Hepatocyte (in vitro differentiated cells): ENCODE results near the gene SAP30BP. TPM values are rescaled to one million over a fixed set of nuclear protein-coding genes. Genes with fewer than 3 reads are reported as not detected.

Source experiments
- DNase-seq: peaks from one replicate; pipeline ENCODE4 v3.0.0-alpha.2; 2016; ENCODE audit warnings: low spot score
- H2AFZ ChIP-seq: fragments of 200-600 bp; sonication (generic); 2 replicates; pipeline ENCODE4 v1.6.0; 2016; ENCODE audit warnings: antibody characterized with exemption, mild to moderate bottlenecking
- H3K27ac ChIP-seq: fragments of 200-600 bp; sonication (generic); 2 replicates; pipeline ENCODE4 v1.5.1; 2016; ENCODE audit warnings: mild to moderate bottlenecking
- H3K27me3 ChIP-seq: fragments of 200-600 bp; sonication (generic); 2 replicates; pipeline ENCODE4 v1.6.1; 2016
- H3K36me3 ChIP-seq: fragments of 200-600 bp; sonication (generic); replicated peaks from 2 replicates; pipeline ENCODE4 v1.5.1; 2016; ENCODE audit warnings: low read depth; ENCODE audit not compliant: insufficient read depth
- H3K4me1 ChIP-seq: fragments of 200-600 bp; sonication (generic); 2 replicates; pipeline ENCODE4 v1.5.1; 2016; ENCODE audit warnings: mild to moderate bottlenecking, moderate library complexity; ENCODE audit not compliant: insufficient read depth
- H3K4me2 ChIP-seq: fragments of 200-600 bp; sonication (generic); 2 replicates; pipeline ENCODE4 v1.6.0; 2016
- H3K4me3 ChIP-seq: fragments of 200-600 bp; sonication (generic); 2 replicates; pipeline ENCODE4 v1.5.1; 2016; ENCODE audit warnings: mild to moderate bottlenecking
- H3K79me2 ChIP-seq: fragments of 200-600 bp; sonication (generic); 2 replicates; pipeline ENCODE4 v1.6.0; 2017; ENCODE audit warnings: mild to moderate bottlenecking
- H3K9me2 ChIP-seq: fragments of 200-600 bp; sonication (generic); replicated peaks from 2 replicates; pipeline ENCODE4 v1.6.0; 2017; ENCODE audit warnings: mild to moderate bottlenecking; ENCODE audit not compliant: insufficient read depth
- H3K9me3 ChIP-seq: fragments of 200-600 bp; sonication (generic); 2 replicates; pipeline ENCODE4 v1.5.1; 2016; ENCODE audit warnings: low read depth, mild to moderate bottlenecking
- H4K20me1 ChIP-seq: fragments of 200-600 bp; sonication (generic); 2 replicates; pipeline ENCODE4 v1.6.0; 2016; ENCODE audit warnings: mild to moderate bottlenecking; ENCODE audit not compliant: insufficient read depth, poor library complexity, severe bottlenecking
- EZH2 ChIP-seq: fragments of 200-600 bp; sonication (generic); IDR thresholded peaks from 2 replicates; pipeline ENCODE4 v1.6.1; 2016; ENCODE audit warnings: antibody characterized with exemption, mild to moderate bottlenecking, borderline replicate concordance
- EZH2phosphoT487 ChIP-seq: fragments of 200-600 bp; sonication (generic); IDR thresholded peaks from one replicate; pipeline ENCODE4 v1.6.1; 2018; ENCODE audit warnings: antibody characterized with exemption, mild to moderate bottlenecking, low read depth, moderate library complexity; ENCODE audit not compliant: unreplicated experiment, severe bottlenecking
- WGBS: methylation state at CpG from one replicate; pipeline ENCODE4 v1.1.6; 2016; ENCODE audit warnings: low lambda C conversion rate; ENCODE audit errors: missing lambda C conversion rate; 5-methylcytosine and 5-hydroxymethylcytosine counted together
- polyA plus RNA-seq: library from polyadenylated mRNA; unstranded; fragments of >200 nt; fragmentation: Nextera tagmentation; extraction: Ambion mirVana; gene quantifications from 2 replicates; pipeline ENCODE4 v1.2.1, GENCODE V29; 2016
- total RNA-seq: library from RNA; depleted of rRNA; stranded (reverse); fragments of >200 nt; gene quantifications from 2 replicates; pipeline ENCODE4 v1.2.3, GENCODE V29; 2014
- TF ChIP-seq, protein P1 (sequence below): fragments of 200-600 bp; sonication (generic); IDR thresholded peaks from 2 replicates; pipeline ENCODE4 v1.5.1; 2016; ENCODE audit warnings: antibody characterized with exemption, mild to moderate bottlenecking; ENCODE audit not compliant: poor library complexity

Gene SAP30BP
- total and polyA plus RNA-seq, 2 experiments from 2014 or later: 67.5 to 89.9 TPM

DNA sequence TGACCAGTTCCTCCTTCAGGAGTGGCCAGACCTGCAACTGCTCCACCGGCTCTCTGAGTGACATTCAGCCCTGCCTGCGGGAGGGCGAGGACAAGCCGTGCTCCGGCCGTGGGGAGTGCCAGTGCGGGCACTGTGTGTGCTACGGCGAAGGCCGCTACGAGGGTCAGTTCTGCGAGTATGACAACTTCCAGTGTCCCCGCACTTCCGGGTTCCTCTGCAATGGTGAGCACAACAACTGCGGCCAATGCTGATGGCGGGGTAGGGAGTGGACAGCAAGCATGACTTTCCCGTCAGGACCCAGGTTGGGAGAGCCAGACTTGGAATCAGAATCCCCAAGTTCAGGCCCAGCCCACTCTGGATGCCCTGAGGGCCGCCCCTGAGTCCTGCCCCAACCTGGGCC is 66.3 kb downstream of the SAP30BP start:
- peak; percentile 3 for DNase-seq
- Histone ChIP-seq H3K36me3 (no peaks in the 10 kb centered on the region), H3K9me2 (no peaks in the 10 kb centered on the region), H3K9me3 (no peaks in the 10 kb centered on the region), H3K27ac (no peak overlapping the region), H2AFZ (no peak overlapping the region), H4K20me1 (no peaks in the 10 kb centered on the region), H3K4me3 (no peak overlapping the region), H3K79me2 (no peaks in the 10 kb centered on the region), H3K4me2 (no peak overlapping the region), H3K4me1 (no peaks in the 10 kb centered on the region), H3K27me3 (no peaks in the 10 kb centered on the region)
- TF ChIP-seq, protein P1, sequence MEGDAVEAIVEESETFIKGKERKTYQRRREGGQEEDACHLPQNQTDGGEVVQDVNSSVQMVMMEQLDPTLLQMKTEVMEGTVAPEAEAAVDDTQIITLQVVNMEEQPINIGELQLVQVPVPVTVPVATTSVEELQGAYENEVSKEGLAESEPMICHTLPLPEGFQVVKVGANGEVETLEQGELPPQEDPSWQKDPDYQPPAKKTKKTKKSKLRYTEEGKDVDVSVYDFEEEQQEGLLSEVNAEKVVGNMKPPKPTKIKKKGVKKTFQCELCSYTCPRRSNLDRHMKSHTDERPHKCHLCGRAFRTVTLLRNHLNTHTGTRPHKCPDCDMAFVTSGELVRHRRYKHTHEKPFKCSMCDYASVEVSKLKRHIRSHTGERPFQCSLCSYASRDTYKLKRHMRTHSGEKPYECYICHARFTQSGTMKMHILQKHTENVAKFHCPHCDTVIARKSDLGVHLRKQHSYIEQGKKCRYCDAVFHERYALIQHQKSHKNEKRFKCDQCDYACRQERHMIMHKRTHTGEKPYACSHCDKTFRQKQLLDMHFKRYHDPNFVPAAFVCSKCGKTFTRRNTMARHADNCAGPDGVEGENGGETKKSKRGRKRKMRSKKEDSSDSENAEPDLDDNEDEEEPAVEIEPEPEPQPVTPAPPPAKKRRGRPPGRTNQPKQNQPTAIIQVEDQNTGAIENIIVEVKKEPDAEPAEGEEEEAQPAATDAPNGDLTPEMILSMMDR: no peak
- no peak for TF ChIP-seq EZH2
- TF ChIP-seq EZH2phosphoT487: no peak
- WGBS: 94% methylated on average over 18 of the region's 18 CpGs

DNA sequence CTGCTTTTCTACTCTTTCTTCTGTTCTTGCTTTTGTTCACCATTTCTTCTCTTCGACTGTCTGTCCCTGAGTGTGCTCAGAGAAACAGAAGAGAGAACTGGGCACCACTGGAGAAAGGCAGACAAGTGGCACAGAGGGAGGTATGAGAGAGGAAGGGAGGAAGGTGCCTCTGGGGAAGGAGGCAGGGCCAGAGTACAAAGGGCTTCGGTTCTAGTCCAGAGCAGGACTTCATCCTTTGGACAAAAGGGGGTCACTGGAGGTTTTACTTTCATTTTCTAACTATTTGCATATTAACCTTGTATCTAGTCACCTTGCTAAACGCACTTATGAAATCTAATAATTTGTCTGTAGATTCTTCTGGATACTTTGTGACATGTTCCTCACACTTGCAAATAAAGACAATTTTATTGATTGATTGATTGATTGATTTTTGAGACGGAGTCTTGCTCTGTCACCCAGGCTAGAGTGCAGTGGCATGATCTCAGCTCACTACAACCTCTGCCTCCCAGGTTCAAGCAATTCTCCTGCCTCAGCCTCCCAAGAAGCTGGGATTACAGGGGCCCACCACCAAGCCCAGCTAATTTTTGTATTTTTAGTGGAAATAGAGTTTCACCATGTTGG is 67.6 kb downstream of the SAP30BP start:
- H3K36me3 ChIP-seq: no peaks in the 10 kb centered on the region
- 83% methylated on average over 4 of the region's 4 CpGs for WGBS
- no peaks in the 10 kb centered on the region for H3K9me2 ChIP-seq
- no peaks in the 10 kb centered on the region for H3K4me1 ChIP-seq
- H3K4me2 ChIP-seq: no peak overlapping the region
- H3K27ac ChIP-seq: no peak overlapping the region
- no peaks in the 10 kb centered on the region for H3K79me2 ChIP-seq
- H3K9me3 ChIP-seq: no peaks in the 10 kb centered on the region
- no peak overlapping the region for H2AFZ ChIP-seq
- H3K27me3 ChIP-seq: no peaks in the 10 kb centered on the region
- no peaks in the 10 kb centered on the region for H4K20me1 ChIP-seq
- H3K4me3 ChIP-seq: no peak overlapping the region
- TF ChIP-seq, protein P1: no peak
- no peak for TF ChIP-seq EZH2phosphoT487
- TF ChIP-seq EZH2: no peak
- DNase-seq: peak; percentile 3

DNA sequence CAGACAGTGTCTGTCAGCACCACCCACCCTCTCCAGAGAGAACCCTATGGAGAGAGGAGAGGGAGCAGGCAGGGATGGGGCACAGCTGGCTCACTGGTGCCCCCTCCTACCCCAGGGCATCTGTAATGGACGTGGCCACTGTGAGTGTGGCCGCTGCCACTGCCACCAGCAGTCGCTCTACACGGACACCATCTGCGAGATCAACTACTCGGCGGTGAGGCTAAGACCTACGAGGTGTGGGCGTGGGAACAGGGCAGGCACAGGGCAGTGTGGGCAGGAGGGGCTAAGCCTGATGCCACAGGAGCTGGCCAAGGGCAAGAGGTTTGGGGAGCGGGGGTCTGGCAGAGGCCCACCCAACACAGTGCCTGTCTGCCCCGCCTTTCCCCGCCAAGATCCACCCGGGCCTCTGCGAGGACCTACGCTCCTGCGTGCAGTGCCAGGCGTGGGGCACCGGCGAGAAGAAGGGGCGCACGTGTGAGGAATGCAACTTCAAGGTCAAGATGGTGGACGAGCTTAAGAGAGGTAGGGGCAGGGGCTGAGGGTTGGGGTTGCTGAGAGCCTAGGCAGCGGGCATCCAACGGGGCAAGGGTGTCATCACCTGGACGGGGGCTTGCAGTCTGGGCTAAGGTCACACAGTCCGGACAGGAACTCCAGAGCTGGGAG is 69.2 kb downstream of the SAP30BP start:
- Histone ChIP-seq H3K4me3 (no peak overlapping the region), H4K20me1 (no peaks in the 10 kb centered on the region), H3K4me1 (no peaks in the 10 kb centered on the region), H3K36me3 (no peaks in the 10 kb centered on the region), H3K4me2 (no peak overlapping the region), H3K27ac (no peak overlapping the region), H2AFZ (no peak overlapping the region), H3K9me3 (no peaks in the 10 kb centered on the region), H3K79me2 (no peaks in the 10 kb centered on the region), H3K27me3 (no peaks in the 10 kb centered on the region), H3K9me2 (no peaks in the 10 kb centered on the region)
- WGBS: 93% methylated on average over 20 of the region's 26 CpGs
- DNase-seq: peak; percentile 3
- TF ChIP-seq, protein P1: no peak
- TF ChIP-seq EZH2 (no peak), EZH2phosphoT487 (no peak)
